ENCODE measurements around the gene OR7A5. TPM values are rescaled to one million over a fixed set of nuclear protein-coding genes. Genes with fewer than 3 reads are reported as not detected.

Gene OR7A5
- not detected for polyA plus RNA-seq

- Histone ChIP-seq H3K4me1 (ENCODE audit: control insufficient read depth in 2 of 2, insufficient read depth in 2 of 2, low read length in 1 of 2) (no peaks in the 10 kb centered on the region), H3K9me3 (ENCODE audit: control insufficient read depth in 2 of 2, insufficient read depth in 1 of 2, low read depth in 1 of 2, low read length in 1 of 2) (no peaks in the 10 kb centered on the region), H3K36me3 (ENCODE audit: control insufficient read depth in 2 of 2, insufficient read depth in 2 of 2, low read length in 1 of 2) (no peaks in the 10 kb centered on the region), H3K27me3 (ENCODE audit: control insufficient read depth in 1 of 2, insufficient read depth in 2 of 2, low read length in 2 of 2) (no peaks in the 10 kb centered on the region), H3K4me3 (ENCODE audit: low read depth in 1 of 2, low read length in 2 of 2) (no peak within 1 kb of the TSS), H3K27ac (ENCODE audit: low read depth in 2 of 2, low read length in 1 of 2) (no peak within 1 kb of the TSS)
- 12 to 20% methylated on average over 1 of the region's 1 CpG for WGBS, 2 donors
Observed at GRCh38 chr19:14835011-14835410, at the start of gene OR7A5, which contains the start of gene OR7C1. Gene OR7A5 (minus strand): TSS chr19:14835185. CDS start chr19:14828241, 6,944 bp downstream. Gene OR7C1 (minus strand): TSS chr19:14835185. CDS start chr19:14800136, 35,049 bp downstream.

- 60 to 70% methylated on average over 4 of the region's 4 CpGs for WGBS, 2 donors
Observed at GRCh38 chr19:14871619-14872230, 36.7 kb upstream of the OR7A5 start.

DNA sequence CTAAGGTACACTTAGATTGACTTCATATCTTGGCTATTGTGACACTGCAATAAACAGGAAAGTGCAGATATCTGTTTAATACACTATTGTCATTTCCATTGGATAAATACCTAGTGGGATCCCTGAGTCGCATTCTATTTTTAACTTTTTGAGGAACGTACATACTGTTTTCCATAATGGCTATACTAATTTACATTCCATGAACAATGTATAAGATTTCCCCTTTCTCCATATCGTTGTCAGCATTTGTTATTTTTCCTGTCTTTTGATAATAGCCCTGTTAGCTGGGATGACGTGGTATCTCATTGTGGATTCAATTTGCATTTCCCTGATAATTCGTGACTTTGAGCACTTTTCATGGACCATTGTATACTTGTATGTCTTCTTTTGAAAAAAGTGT lies 33.5 kb upstream of the OR7A5 start:
- Histone ChIP-seq H3K36me3 (ENCODE audit: control insufficient read depth in 2 of 2, insufficient read depth in 2 of 2, low read length in 1 of 2) (no peaks in the 10 kb centered on the region), H3K4me3 (ENCODE audit: low read depth in 1 of 2, low read length in 2 of 2) (no peak overlapping the region), H3K27me3 (ENCODE audit: control insufficient read depth in 1 of 2, insufficient read depth in 2 of 2, low read length in 2 of 2) (no peaks in the 10 kb centered on the region), H3K27ac (ENCODE audit: low read depth in 2 of 2, low read length in 1 of 2) (no peak overlapping the region), H3K4me1 (ENCODE audit: control insufficient read depth in 2 of 2, insufficient read depth in 2 of 2, low read length in 1 of 2) (no peaks in the 10 kb centered on the region), H3K9me3 (ENCODE audit: control insufficient read depth in 2 of 2, insufficient read depth in 1 of 2, low read depth in 1 of 2, low read length in 1 of 2) (no peaks in the 10 kb centered on the region)
- 71 to 81% methylated on average over 5 of the region's 5 CpGs for WGBS, 2 donors

More at GRCh38 chr19:14871619-14872230, 36.7 kb upstream of the OR7A5 start:
- H3K27ac ChIP-seq (ENCODE audit: low read depth in 2 of 2, low read length in 1 of 2), result no peak overlapping the region
- H3K4me1 ChIP-seq (ENCODE audit: control insufficient read depth in 2 of 2, insufficient read depth in 2 of 2, low read length in 1 of 2), result no peaks in the 10 kb centered on the region
- H3K4me3 ChIP-seq (ENCODE audit: low read depth in 1 of 2, low read length in 2 of 2), result no peak overlapping the region
- no peaks in the 10 kb centered on the region for H3K27me3 ChIP-seq (ENCODE audit: control insufficient read depth in 1 of 2, insufficient read depth in 2 of 2, low read length in 2 of 2)
- no peaks in the 10 kb centered on the region for H3K9me3 ChIP-seq (ENCODE audit: control insufficient read depth in 2 of 2, insufficient read depth in 1 of 2, low read depth in 1 of 2, low read length in 1 of 2)
- H3K36me3 ChIP-seq (ENCODE audit: control insufficient read depth in 2 of 2, insufficient read depth in 2 of 2, low read length in 1 of 2), result no peaks in the 10 kb centered on the region

DNA sequence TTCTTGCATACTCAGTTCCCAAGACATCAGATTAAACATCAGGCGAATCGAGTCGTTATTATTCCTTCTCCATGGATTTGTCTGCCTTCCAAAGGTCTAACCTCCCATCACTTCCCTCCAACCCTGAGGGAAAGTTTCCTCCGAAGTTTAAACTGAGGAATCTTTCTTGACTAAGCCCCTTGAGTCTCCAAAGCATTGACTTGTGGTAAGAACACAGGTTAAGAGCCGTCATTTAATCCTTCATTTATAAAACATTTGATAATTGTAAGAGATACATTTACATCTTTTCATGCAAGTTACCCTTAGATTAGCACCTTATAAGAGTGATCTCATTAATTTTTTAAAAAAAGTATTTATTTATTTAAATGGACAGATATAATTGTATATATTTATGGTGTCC lies 13.8 kb upstream of the OR7A5 start, which contains the start of gene OR7A10:
Gene OR7A10 (minus strand): TSS at position 101 of the 400 bp plus-strand sequence. CDS start 7,045 bp downstream, outside the sequence.
- Histone ChIP-seq H3K4me3 (ENCODE audit: low read depth in 1 of 2, low read length in 2 of 2) (no peak within 1 kb of the TSS), H3K27ac (ENCODE audit: low read depth in 2 of 2, low read length in 1 of 2) (no peak within 1 kb of the TSS), H3K9me3 (ENCODE audit: control insufficient read depth in 2 of 2, insufficient read depth in 1 of 2, low read depth in 1 of 2, low read length in 1 of 2) (no peaks in the 10 kb centered on the region), H3K27me3 (ENCODE audit: control insufficient read depth in 1 of 2, insufficient read depth in 2 of 2, low read length in 2 of 2) (peaks cover 0 to 2% of the 10 kb centered on the region in 2 donors), H3K4me1 (ENCODE audit: control insufficient read depth in 2 of 2, insufficient read depth in 2 of 2, low read length in 1 of 2) (no peaks in the 10 kb centered on the region), H3K36me3 (ENCODE audit: control insufficient read depth in 2 of 2, insufficient read depth in 2 of 2, low read length in 1 of 2) (no peaks in the 10 kb centered on the region)
- 78 to 81% methylated on average over 5 of the region's 5 CpGs for WGBS, 2 donors

DNA sequence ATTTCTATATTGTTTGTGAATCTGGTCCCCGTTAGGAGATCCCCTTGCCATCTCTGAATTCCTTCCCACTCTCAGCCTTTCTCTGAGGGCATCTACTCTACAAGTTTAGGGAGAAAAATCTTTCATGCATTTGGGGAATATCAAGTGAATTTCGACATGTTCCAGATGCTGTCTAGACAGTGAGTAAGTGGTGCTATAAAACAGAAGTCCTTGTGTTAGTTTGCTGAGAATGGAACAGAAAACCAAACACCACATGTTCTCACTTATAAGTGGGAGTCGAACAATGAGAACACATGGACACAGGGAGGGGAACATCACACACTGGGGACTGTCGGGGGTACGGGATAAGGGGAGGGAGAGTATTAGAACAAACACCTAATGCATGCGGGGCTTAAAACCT lies 8.6 kb upstream of the OR7A5 start:
- no peaks in the 10 kb centered on the region for H3K9me3 ChIP-seq (ENCODE audit: control insufficient read depth in 2 of 2, insufficient read depth in 1 of 2, low read depth in 1 of 2, low read length in 1 of 2)
- no peaks in the 10 kb centered on the region for H3K36me3 ChIP-seq (ENCODE audit: control insufficient read depth in 2 of 2, insufficient read depth in 2 of 2, low read length in 1 of 2)
- no peaks in the 10 kb centered on the region for H3K4me1 ChIP-seq (ENCODE audit: control insufficient read depth in 2 of 2, insufficient read depth in 2 of 2, low read length in 1 of 2)
- WGBS, 2 donors, result 55 to 58% methylated on average over 6 of the region's 6 CpGs
- H3K4me3 ChIP-seq (ENCODE audit: low read depth in 1 of 2, low read length in 2 of 2), result no peak overlapping the region
- H3K27me3 ChIP-seq (ENCODE audit: control insufficient read depth in 1 of 2, insufficient read depth in 2 of 2, low read length in 2 of 2), result no peaks in the 10 kb centered on the region
- no peak overlapping the region for H3K27ac ChIP-seq (ENCODE audit: low read depth in 2 of 2, low read length in 1 of 2)

DNA sequence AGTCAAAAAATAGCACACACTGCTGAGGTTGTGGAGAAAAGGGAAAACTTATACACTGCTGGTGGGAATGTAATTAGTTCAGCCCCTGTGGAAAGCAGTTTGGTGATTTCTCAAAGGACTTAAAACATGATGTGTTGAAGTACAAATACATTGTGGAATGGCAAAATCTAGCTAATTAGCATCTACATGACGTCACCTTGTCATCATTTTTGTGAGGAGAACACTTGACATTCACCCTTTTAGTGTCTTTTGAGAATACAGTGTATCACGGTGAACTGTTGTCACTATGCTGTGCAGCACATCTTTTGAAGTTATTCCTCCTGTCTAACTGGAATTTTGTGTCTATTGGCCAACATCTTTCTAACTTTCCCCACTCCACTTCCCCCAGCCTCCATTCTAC lies 8.2 kb upstream of the OR7A5 start:
- H3K4me3 ChIP-seq (ENCODE audit: low read depth in 1 of 2, low read length in 2 of 2), result no peak overlapping the region
- WGBS, 2 donors, result 45 to 54% methylated on average over 2 of the region's 2 CpGs
- H3K36me3 ChIP-seq (ENCODE audit: control insufficient read depth in 2 of 2, insufficient read depth in 2 of 2, low read length in 1 of 2), result no peaks in the 10 kb centered on the region
- H3K4me1 ChIP-seq (ENCODE audit: control insufficient read depth in 2 of 2, insufficient read depth in 2 of 2, low read length in 1 of 2), result no peaks in the 10 kb centered on the region
- no peak overlapping the region for H3K27ac ChIP-seq (ENCODE audit: low read depth in 2 of 2, low read length in 1 of 2)
- H3K27me3 ChIP-seq (ENCODE audit: control insufficient read depth in 1 of 2, insufficient read depth in 2 of 2, low read length in 2 of 2), result no peaks in the 10 kb centered on the region
- no peaks in the 10 kb centered on the region for H3K9me3 ChIP-seq (ENCODE audit: control insufficient read depth in 2 of 2, insufficient read depth in 1 of 2, low read depth in 1 of 2, low read length in 1 of 2)

GRCh38 chr19:14840206-14840605 lies 5.2 kb upstream of the OR7A5 start:
- 17 to 23% methylated on average over 1 of the region's 1 CpG for WGBS, 2 donors
- Histone ChIP-seq H3K36me3 (ENCODE audit: control insufficient read depth in 2 of 2, insufficient read depth in 2 of 2, low read length in 1 of 2) (no peaks in the 10 kb centered on the region), H3K27me3 (ENCODE audit: control insufficient read depth in 1 of 2, insufficient read depth in 2 of 2, low read length in 2 of 2) (no peaks in the 10 kb centered on the region), H3K4me3 (ENCODE audit: low read depth in 1 of 2, low read length in 2 of 2) (no peak overlapping the region), H3K27ac (ENCODE audit: low read depth in 2 of 2, low read length in 1 of 2) (no peak overlapping the region), H3K4me1 (ENCODE audit: control insufficient read depth in 2 of 2, insufficient read depth in 2 of 2, low read length in 1 of 2) (no peaks in the 10 kb centered on the region), H3K9me3 (ENCODE audit: control insufficient read depth in 2 of 2, insufficient read depth in 1 of 2, low read depth in 1 of 2, low read length in 1 of 2) (no peaks in the 10 kb centered on the region)

DNA sequence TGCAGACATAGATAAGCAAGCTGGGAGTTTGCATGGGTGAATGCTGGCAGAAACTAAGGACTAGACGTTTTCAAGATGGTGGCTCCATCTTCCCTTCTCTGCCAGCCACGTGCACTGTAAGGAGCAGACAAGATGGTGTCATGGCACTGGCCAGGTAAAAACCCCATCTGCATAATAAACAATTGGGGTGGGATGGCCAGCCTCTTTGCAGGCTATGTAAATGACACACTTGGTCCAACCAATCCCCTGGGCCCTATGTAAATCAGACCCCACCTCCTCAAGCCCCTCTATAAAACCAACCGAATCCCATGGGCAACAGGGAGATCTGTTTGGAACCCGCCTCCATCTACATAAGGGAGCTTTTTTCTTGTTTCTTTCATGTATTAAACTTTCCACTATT lies 2.4 kb upstream of the OR7A5 start:
- WGBS, 2 donors, result 74 to 81% methylated on average over 4 of the region's 4 CpGs
- no peaks in the 10 kb centered on the region for H3K27me3 ChIP-seq (ENCODE audit: control insufficient read depth in 1 of 2, insufficient read depth in 2 of 2, low read length in 2 of 2)
- H3K4me3 ChIP-seq (ENCODE audit: low read depth in 1 of 2, low read length in 2 of 2), result no peak overlapping the region
- H3K27ac ChIP-seq (ENCODE audit: low read depth in 2 of 2, low read length in 1 of 2), result no peak overlapping the region
- H3K36me3 ChIP-seq (ENCODE audit: control insufficient read depth in 2 of 2, insufficient read depth in 2 of 2, low read length in 1 of 2), result no peaks in the 10 kb centered on the region
- H3K4me1 ChIP-seq (ENCODE audit: control insufficient read depth in 2 of 2, insufficient read depth in 2 of 2, low read length in 1 of 2), result no peaks in the 10 kb centered on the region
- no peaks in the 10 kb centered on the region for H3K9me3 ChIP-seq (ENCODE audit: control insufficient read depth in 2 of 2, insufficient read depth in 1 of 2, low read depth in 1 of 2, low read length in 1 of 2)

- no peak overlapping the region for H3K27ac ChIP-seq (ENCODE audit: low read depth in 2 of 2, low read length in 1 of 2)
- H3K27me3 ChIP-seq (ENCODE audit: control insufficient read depth in 1 of 2, insufficient read depth in 2 of 2, low read length in 2 of 2), result no peaks in the 10 kb centered on the region
- H3K9me3 ChIP-seq (ENCODE audit: control insufficient read depth in 2 of 2, insufficient read depth in 1 of 2, low read depth in 1 of 2, low read length in 1 of 2), result no peaks in the 10 kb centered on the region
- WGBS, 2 donors, result 48 to 56% methylated on average over 4 of the region's 4 CpGs
- H3K36me3 ChIP-seq (ENCODE audit: control insufficient read depth in 2 of 2, insufficient read depth in 2 of 2, low read length in 1 of 2), result no peaks in the 10 kb centered on the region
- H3K4me3 ChIP-seq (ENCODE audit: low read depth in 1 of 2, low read length in 2 of 2), result no peak overlapping the region
- no peaks in the 10 kb centered on the region for H3K4me1 ChIP-seq (ENCODE audit: control insufficient read depth in 2 of 2, insufficient read depth in 2 of 2, low read length in 1 of 2)
Observed at GRCh38 chr19:14830702-14831101, 4.3 kb downstream of the OR7A5 start.

GRCh38 chr19:14826006-14826405 lies 9.0 kb downstream of the OR7A5 start:
- Histone ChIP-seq H3K27ac (ENCODE audit: low read depth in 2 of 2, low read length in 1 of 2) (no peak overlapping the region), H3K9me3 (ENCODE audit: control insufficient read depth in 2 of 2, insufficient read depth in 1 of 2, low read depth in 1 of 2, low read length in 1 of 2) (no peaks in the 10 kb centered on the region), H3K36me3 (ENCODE audit: control insufficient read depth in 2 of 2, insufficient read depth in 2 of 2, low read length in 1 of 2) (no peaks in the 10 kb centered on the region), H3K4me3 (ENCODE audit: low read depth in 1 of 2, low read length in 2 of 2) (no peak overlapping the region), H3K27me3 (ENCODE audit: control insufficient read depth in 1 of 2, insufficient read depth in 2 of 2, low read length in 2 of 2) (no peaks in the 10 kb centered on the region), H3K4me1 (ENCODE audit: control insufficient read depth in 2 of 2, insufficient read depth in 2 of 2, low read length in 1 of 2) (no peaks in the 10 kb centered on the region)
- 55 to 69% methylated on average over 2 of the region's 2 CpGs for WGBS, 2 donors
